ENCODE measurements around the gene CHMP4B.

- TF ChIP-seq EP300 (IDR thresholded peaks at IDR 0.05): no peak
- TF ChIP-seq CTCF (IDR thresholded peaks at IDR 0.05): no peak
These were observed 28.4 kb downstream of the CHMP4B start for GRCh38 chr20:33839591-33839990.
